SK-N-SH (cell line): ENCODE results near the gene IGF2R. TPM values are rescaled to one million over a fixed set of nuclear protein-coding genes. Genes with fewer than 3 reads are reported as not detected.

Source experiments
- CTCF ChIA-PET: fragments of 300-600, 350-600 bp; formaldehyde crosslinking; extraction: SDS; loops from one replicate; lab custom pipeline; 2021; lab: Yijun Ruan, JAX
- POLR2A ChIA-PET: fragments of 350-600 bp; sonication (Branson Sonifier 250); formaldehyde crosslinking; extraction: SDS; loops from one replicate; lab custom pipeline; 2020; ENCODE audit warnings: antibody characterized with exemption, inconsistent platforms; lab: Yijun Ruan, JAX
- DNase-seq: peaks from one replicate; pipeline ENCODE4 v3.0.0; 2012
- H2AFZ ChIP-seq: fragments of 200-600 bp; sonication (generic); 2 replicates; pipeline ENCODE4 v1.8.1; 2016; ENCODE audit warnings: antibody characterized with exemption, mild to moderate bottlenecking, low read depth
- H3F3A ChIP-seq: fragments of 200-600 bp; sonication (generic); replicated peaks from 2 replicates; pipeline ENCODE3; 2016; ENCODE audit warnings: antibody characterized with exemption, mild to moderate bottlenecking; ENCODE audit not compliant: insufficient read depth
- H3K27ac ChIP-seq, 2 experiments: fragments of 200-500 bp in 1 of 2; fragments of 200-600 bp in 1 of 2; sonication (Bioruptor generic) in 1 of 2; sonication (generic), shearing (Covaris generic) in 1 of 2; 2 replicates each; pipeline versions ENCODE4 v1.5.1 to v1.6.1; 2014 to 2016; ENCODE audit warnings: low read depth in 2 of 2, inconsistent platforms in 1 of 2, low read length in 1 of 2, mild to moderate bottlenecking in 1 of 2, mixed read lengths in 1 of 2
- H3K27me3 ChIP-seq: fragments of 200-600 bp; sonication (generic), shearing (Covaris generic); 2 replicates; pipeline ENCODE4 v1.6.1; 2016; ENCODE audit warnings: mixed run types; ENCODE audit not compliant: insufficient read depth
- H3K36me3 ChIP-seq, 2 experiments: fragments of 200-500 bp in 1 of 2; fragments of 200-600 bp in 1 of 2; sonication (Bioruptor generic) in 1 of 2; sonication (generic) in 1 of 2; replicated peaks in 1 of 2; 2 replicates each; pipeline versions ENCODE3 to v1.5.1; 2014 to 2016; ENCODE audit warnings: low read length in 1 of 2, mild to moderate bottlenecking in 1 of 2; ENCODE audit not compliant: insufficient read depth in 2 of 2, control insufficient read depth in 1 of 2
- H3K4me1 ChIP-seq, 2 experiments: fragments of 200-500 bp in 1 of 2; fragments of 200-600 bp in 1 of 2; sonication (Bioruptor generic) in 1 of 2; sonication (generic), shearing (Covaris generic) in 1 of 2; 2 replicates each; pipeline versions ENCODE4 v1.5.1 to v1.6.1; 2014 to 2016; ENCODE audit warnings: low read depth in 1 of 2, low read length in 1 of 2, mixed run types in 1 of 2; ENCODE audit not compliant: insufficient read depth in 2 of 2, control insufficient read depth in 1 of 2
- H3K4me2 ChIP-seq: fragments of 200-600 bp; sonication (generic), shearing (Covaris generic); 2 replicates; pipeline ENCODE4 v1.6.1; 2017; ENCODE audit warnings: mixed run types
- H3K4me3 ChIP-seq, 2 experiments: fragments of 200-500 bp in 1 of 2; fragments of 200-600 bp in 1 of 2; sonication (Bioruptor generic) in 1 of 2; sonication (generic), shearing (Covaris generic) in 1 of 2; 2 replicates each; pipeline versions ENCODE4 v1.5.1 to v1.8.1; 2014 to 2016; ENCODE audit warnings: low read depth in 2 of 2, inconsistent platforms in 1 of 2, low read length in 1 of 2, mild to moderate bottlenecking in 1 of 2, mixed read lengths in 1 of 2, moderate library complexity in 1 of 2
- H3K79me2 ChIP-seq: fragments of 200-600 bp; sonication (generic); 2 replicates; pipeline ENCODE4 v1.8.1; 2017; ENCODE audit warnings: mild to moderate bottlenecking; ENCODE audit not compliant: insufficient read depth
- H3K9ac ChIP-seq: fragments of 200-600 bp; sonication (generic); 2 replicates; pipeline ENCODE4 v1.6.1; 2017; ENCODE audit warnings: mixed run types
- H3K9me2 ChIP-seq: fragments of 200-600 bp; sonication (generic); 2 replicates; pipeline ENCODE4 v1.6.1; 2017; ENCODE audit warnings: mixed run types
- H3K9me3 ChIP-seq: fragments of 200-600 bp; sonication (generic); 2 replicates; pipeline ENCODE4 v1.6.1; 2017; ENCODE audit warnings: mixed run types, mild to moderate bottlenecking, moderate library complexity
- H4K20me1 ChIP-seq: fragments of 200-600 bp; sonication (generic); 2 replicates; pipeline ENCODE4 v1.6.1; 2017; ENCODE audit warnings: mild to moderate bottlenecking, mixed run types; ENCODE audit not compliant: insufficient read depth
- CHD2 ChIP-seq: fragments of 150-350 bp; IDR thresholded peaks from 2 replicates; pipeline ENCODE4 v1.6.1; 2018; ENCODE audit warnings: low read length; ENCODE audit not compliant: partially characterized antibody
- ELF1 ChIP-seq: IDR thresholded peaks from 2 replicates; pipeline ENCODE4 v1.4.0; 2012
- EZH2phosphoT487 ChIP-seq: fragments of 200-600 bp; sonication (generic); IDR thresholded peaks from 2 replicates; pipeline ENCODE4 v1.6.1; 2017; ENCODE audit warnings: low read depth, mixed run types, mild to moderate bottlenecking, antibody characterized with exemption, moderate library complexity, borderline replicate concordance
- FOSL2 ChIP-seq: IDR thresholded peaks from 2 replicates; pipeline ENCODE4 v1.4.0; 2012; ENCODE audit warnings: low read depth, mild to moderate bottlenecking, moderate library complexity, borderline replicate concordance
- FOXJ3 ChIP-seq: sonication (generic); formaldehyde crosslinking; IDR thresholded peaks from 2 replicates; pipeline ENCODE4 v1.5.1; 2020; ENCODE audit warnings: mild to moderate bottlenecking, missing genetic modification reagents
- RCOR1 ChIP-seq: fragments of 150-350 bp; IDR thresholded peaks from 2 replicates; pipeline ENCODE4 v1.6.1; 2017; ENCODE audit warnings: antibody characterized with exemption, low read length
- RFX5 ChIP-seq: IDR thresholded peaks from 2 replicates; pipeline ENCODE4 v1.6.1; 2012; ENCODE audit warnings: mild to moderate bottlenecking, improper control_type of control experiment, low read length
- SIN3A ChIP-seq: IDR thresholded peaks from 2 replicates; pipeline ENCODE4 v1.6.1; 2012; ENCODE audit warnings: low read depth, mild to moderate bottlenecking, low read length, moderate library complexity, borderline replicate concordance
- TCF12 ChIP-seq: IDR thresholded peaks from 2 replicates; pipeline ENCODE4 v1.4.0; 2012
- YY1 ChIP-seq: IDR thresholded peaks from 2 replicates; pipeline ENCODE4 v1.4.0; 2012; ENCODE audit warnings: low read depth, mild to moderate bottlenecking
- WGBS: methylation state at CpG from one replicate; pipeline ENCODE4 v1.1.6; 2017; ENCODE audit warnings: low lambda C conversion rate; 5-methylcytosine and 5-hydroxymethylcytosine counted together
- polyA plus RNA-seq, 3 experiments: library from polyadenylated mRNA; depleted of rRNA; stranded (reverse); fragments of >200 nt; gene quantifications; 2 replicates each; pipeline ENCODE4 v1.2.3, GENCODE V29; 2012
- TF ChIP-seq, protein P1 (sequence below): IDR thresholded peaks from 2 replicates; pipeline ENCODE4 v1.6.1; 2012; ENCODE audit warnings: mild to moderate bottlenecking, low read depth, low read length, moderate library complexity
- TF ChIP-seq, protein P2 (sequence below): IDR thresholded peaks from 2 replicates; pipeline ENCODE4 v1.4.0; 2012; ENCODE audit warnings: low read depth, borderline replicate concordance
- TF ChIP-seq, protein P3 (sequence below): fragments of 150-350 bp; IDR thresholded peaks from 2 replicates; pipeline ENCODE4 v1.6.1; 2017; ENCODE audit warnings: antibody characterized with exemption, low read length, low read depth, borderline replicate concordance

IGF2R gene
- polyA plus RNA-seq, 1 of the 3 experiments (the other 2 are of a cell fraction) = 45.0 TPM

DNA sequence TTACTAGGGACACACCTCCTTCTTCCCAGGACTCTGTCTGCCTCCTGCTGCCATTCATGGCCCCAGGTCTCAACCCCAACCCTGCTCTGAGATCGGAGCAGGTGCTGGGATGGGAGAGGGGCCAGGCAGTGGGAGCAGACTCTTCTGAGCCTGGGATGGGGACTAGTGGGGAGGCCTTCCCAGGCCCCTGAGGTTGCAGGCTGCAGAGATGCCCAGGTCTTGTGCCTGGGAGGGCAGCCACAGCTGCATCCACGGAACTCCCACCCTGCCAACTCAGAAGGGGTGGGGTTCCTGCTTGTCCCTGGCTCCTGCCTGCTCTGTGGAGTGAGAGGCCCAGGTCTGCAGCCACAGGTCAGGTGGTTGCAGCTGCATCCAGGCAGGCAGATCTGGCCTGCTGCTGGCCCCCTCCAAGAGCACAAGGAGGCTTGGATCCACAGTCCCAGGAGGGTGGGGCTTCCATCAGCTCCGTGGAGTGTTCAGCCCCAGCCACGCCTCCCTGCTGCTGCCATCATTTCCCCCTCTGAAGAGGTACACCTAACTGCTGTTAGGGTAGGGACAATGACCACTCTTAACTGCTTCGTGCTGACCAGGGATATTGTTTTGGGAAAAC, 149.8 kb downstream of the IGF2R start:
- Histone ChIP-seq H3K27ac (no peak overlapping the region), H4K20me1 (no peaks in the 10 kb centered on the region), H3K36me3 (no peaks in the 10 kb centered on the region), H3K9ac (no peak overlapping the region), H3K4me3 (no peak overlapping the region), H3K9me3 (no peaks in the 10 kb centered on the region), H2AFZ (no peak overlapping the region), H3K27me3 (no peaks in the 10 kb centered on the region), H3K9me2 (no peaks in the 10 kb centered on the region), H3F3A (no peaks in the 10 kb centered on the region), H3K4me2 (no peak overlapping the region), H3K79me2 (no peaks in the 10 kb centered on the region), H3K4me1 (no peaks in the 10 kb centered on the region)
- ChIA-PET POLR2A (no interaction called here), CTCF (no interaction called here)
- TF ChIP-seq RCOR1 (no peak), RFX5 (no peak), SIN3A (no peak), ELF1 (no peak), YY1 (no peak), CHD2 (no peak), TCF12 (no peak), FOXJ3 (CRISPR knock-in tag) (no peak), FOSL2 (no peak), EZH2phosphoT487 (no peak)
- TF ChIP-seq, protein P1, sequence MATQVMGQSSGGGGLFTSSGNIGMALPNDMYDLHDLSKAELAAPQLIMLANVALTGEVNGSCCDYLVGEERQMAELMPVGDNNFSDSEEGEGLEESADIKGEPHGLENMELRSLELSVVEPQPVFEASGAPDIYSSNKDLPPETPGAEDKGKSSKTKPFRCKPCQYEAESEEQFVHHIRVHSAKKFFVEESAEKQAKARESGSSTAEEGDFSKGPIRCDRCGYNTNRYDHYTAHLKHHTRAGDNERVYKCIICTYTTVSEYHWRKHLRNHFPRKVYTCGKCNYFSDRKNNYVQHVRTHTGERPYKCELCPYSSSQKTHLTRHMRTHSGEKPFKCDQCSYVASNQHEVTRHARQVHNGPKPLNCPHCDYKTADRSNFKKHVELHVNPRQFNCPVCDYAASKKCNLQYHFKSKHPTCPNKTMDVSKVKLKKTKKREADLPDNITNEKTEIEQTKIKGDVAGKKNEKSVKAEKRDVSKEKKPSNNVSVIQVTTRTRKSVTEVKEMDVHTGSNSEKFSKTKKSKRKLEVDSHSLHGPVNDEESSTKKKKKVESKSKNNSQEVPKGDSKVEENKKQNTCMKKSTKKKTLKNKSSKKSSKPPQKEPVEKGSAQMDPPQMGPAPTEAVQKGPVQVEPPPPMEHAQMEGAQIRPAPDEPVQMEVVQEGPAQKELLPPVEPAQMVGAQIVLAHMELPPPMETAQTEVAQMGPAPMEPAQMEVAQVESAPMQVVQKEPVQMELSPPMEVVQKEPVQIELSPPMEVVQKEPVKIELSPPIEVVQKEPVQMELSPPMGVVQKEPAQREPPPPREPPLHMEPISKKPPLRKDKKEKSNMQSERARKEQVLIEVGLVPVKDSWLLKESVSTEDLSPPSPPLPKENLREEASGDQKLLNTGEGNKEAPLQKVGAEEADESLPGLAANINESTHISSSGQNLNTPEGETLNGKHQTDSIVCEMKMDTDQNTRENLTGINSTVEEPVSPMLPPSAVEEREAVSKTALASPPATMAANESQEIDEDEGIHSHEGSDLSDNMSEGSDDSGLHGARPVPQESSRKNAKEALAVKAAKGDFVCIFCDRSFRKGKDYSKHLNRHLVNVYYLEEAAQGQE = no peak
- TF ChIP-seq, protein P2, sequence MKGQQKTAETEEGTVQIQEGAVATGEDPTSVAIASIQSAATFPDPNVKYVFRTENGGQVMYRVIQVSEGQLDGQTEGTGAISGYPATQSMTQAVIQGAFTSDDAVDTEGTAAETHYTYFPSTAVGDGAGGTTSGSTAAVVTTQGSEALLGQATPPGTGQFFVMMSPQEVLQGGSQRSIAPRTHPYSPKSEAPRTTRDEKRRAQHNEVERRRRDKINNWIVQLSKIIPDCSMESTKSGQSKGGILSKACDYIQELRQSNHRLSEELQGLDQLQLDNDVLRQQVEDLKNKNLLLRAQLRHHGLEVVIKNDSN = no peak
- TF ChIP-seq, protein P3, sequence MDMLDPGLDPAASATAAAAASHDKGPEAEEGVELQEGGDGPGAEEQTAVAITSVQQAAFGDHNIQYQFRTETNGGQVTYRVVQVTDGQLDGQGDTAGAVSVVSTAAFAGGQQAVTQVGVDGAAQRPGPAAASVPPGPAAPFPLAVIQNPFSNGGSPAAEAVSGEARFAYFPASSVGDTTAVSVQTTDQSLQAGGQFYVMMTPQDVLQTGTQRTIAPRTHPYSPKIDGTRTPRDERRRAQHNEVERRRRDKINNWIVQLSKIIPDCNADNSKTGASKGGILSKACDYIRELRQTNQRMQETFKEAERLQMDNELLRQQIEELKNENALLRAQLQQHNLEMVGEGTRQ = no peak
- DNase-seq = no peak
- 65% methylated on average over 2 of the region's 5 CpGs for WGBS
